GM23248 (cell line): ENCODE measurements around the gene CBY3.
"Not testable (repeated sequence)": the region's sequence is repeated elsewhere in the genome, so short reads cannot be mapped to it uniquely, and the experiment has no call there.

Source experiments
- EZH2 ChIP-seq: fragments of 200-600 bp; sonication (generic); IDR thresholded peaks from 2 replicates; pipeline ENCODE4 v1.6.1; 2018; ENCODE audit warnings: antibody characterized with exemption, mild to moderate bottlenecking; ENCODE audit not compliant: insufficient read depth, poor library complexity, severe bottlenecking
- EZH2phosphoT487 ChIP-seq: fragments of 200-600 bp; sonication (generic); IDR thresholded peaks from 2 replicates; pipeline ENCODE4 v1.6.1; 2018; ENCODE audit warnings: antibody characterized with exemption, moderate library complexity, mild to moderate bottlenecking, low read depth; ENCODE audit not compliant: insufficient read depth

GRCh38 chr5:179650245-179650644 is 30.6 kb downstream of the CBY3 start:
- not testable (repeated sequence) for TF ChIP-seq EZH2, EZH2phosphoT487
